ENCODE measurements around the gene RTEL1.
"Not testable (repeated sequence)": the region's sequence is repeated elsewhere in the genome, so short reads cannot be mapped to it uniquely, and the experiment has no call there.

The RTEL1 gene

DNA sequence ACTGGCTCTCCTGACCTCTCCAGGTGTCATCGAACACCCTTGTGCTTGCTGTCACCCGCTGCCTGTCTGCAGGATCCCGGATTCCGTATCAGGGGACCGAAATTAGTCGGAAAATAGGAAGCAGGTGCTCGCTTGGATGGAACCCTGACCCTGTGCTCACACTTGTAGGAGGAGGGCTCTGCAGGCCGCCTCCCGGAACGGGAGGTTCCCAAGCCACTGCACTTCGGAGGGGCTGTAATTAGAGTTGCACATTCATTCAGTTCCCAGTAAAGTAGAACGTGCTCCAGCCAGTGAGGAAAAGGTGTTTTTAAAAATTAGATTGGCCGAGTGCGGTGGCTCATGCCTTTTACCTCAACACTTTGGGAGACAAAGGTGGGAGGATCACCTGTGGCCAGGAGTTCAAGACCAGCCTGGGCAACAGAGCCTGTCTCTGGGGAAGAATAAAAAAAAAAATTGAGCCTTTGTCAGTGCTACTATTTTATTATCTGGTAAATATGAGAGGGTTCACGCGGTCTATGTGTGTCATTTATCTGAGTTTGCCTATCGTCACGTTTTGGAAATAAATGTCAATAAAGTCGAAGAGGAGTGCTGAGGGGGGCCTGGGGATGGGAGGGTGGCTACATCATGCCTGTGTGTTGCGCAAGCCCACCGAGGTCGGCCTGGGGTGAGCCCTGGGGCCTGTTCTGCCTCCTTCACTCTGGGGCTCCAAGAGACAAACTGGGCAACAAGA is 29.7 kb upstream of the RTEL1 start:
- DNase-seq, result peak; percentile 77 to 94

DNA sequence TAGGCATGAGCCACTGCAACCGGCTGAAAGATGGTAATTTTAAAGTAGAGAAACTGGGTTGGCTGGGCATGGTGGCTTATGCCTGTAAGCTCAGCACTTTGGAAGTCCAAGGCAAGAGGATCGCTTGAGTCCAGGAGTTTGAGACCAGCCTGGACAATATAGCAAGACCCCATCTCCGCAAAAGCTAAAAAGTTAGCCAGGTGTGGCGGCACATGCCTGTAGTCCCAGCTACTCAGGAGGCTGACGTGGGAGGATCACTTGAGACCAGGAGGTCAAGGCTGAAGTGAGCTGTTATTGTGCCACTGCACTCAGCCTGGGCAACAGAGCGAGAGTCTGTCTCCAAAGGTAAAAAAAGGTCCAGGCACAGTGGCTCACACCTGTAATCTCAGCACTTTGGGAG is 27.2 kb upstream of the RTEL1 start:
- not testable (repeated sequence) for DNase-seq

DNA sequence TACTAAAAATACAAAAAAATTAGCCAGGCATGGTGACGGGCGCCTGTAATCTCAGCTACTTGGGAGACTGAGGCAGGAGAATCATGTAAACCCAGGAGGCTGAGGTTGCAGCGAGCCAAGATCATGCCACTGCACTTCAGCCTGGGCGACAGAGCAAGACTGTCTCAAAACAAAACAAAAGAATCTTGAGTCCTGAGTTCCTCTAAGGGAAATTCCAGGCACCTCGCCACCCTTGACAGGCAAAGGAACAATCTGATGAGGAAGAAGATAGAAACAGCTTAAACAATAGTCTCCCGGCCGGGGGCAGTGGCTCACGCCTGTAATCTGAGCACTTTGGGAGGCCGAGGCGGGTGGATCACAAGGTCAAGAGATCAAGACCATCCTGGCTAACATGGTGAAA is 26.7 kb upstream of the RTEL1 start:
- not testable (repeated sequence) for DNase-seq

DNA sequence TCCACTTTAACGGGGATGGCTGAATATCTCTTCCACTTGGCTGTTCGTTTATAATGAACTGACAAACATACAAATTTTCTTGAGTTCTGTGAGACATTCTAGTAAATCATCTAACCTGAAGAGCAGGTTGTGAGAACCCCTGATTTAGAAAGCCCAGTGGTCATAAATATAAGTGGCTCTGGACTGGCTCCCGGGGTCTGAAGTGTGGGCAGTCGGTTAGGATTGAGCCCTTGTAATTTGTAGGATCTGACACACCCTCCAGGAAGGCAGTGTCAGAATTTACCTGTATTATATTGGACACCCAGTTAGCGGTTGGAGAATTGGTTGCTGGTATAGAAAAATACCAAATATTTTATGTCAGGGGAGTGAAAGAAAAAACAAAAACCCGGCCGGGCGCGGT is 24.4 kb upstream of the RTEL1 start:
- DNase-seq, result no peak

DNA sequence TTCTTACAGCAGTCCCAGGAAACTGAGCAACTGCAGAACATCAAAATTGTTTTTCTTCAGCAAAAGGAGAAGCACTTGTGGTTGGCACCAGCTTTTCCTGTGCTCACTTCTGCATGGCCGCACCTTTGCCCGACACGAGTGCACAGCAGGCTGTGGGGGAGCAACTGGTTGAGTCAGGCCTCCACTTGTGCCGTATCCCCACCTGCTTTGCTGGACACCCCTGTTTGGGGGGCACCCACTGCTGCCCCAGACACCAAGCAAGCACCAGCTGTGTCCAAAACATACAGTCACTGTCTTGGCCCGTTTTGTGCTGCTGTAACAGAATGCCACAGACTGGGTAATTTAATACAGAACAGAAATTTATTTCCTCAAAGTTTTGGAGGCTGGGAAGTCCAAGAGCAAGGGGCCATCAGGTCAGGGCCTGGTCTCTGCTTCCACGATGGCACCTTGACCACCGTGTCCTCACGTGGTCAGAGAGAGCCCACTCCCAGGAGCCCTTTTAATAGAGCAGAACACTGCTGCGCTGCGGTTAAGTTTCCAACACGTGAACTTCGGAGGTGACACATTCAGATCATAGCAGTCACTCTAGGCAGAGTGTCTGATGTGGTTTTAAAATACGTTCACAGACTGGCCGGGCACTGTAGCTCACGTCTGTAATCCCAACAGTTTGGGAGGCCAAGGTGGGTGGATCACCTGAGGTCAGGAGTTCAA is 22.5 kb upstream of the RTEL1 start:
- DNase-seq, result no peak

DNA sequence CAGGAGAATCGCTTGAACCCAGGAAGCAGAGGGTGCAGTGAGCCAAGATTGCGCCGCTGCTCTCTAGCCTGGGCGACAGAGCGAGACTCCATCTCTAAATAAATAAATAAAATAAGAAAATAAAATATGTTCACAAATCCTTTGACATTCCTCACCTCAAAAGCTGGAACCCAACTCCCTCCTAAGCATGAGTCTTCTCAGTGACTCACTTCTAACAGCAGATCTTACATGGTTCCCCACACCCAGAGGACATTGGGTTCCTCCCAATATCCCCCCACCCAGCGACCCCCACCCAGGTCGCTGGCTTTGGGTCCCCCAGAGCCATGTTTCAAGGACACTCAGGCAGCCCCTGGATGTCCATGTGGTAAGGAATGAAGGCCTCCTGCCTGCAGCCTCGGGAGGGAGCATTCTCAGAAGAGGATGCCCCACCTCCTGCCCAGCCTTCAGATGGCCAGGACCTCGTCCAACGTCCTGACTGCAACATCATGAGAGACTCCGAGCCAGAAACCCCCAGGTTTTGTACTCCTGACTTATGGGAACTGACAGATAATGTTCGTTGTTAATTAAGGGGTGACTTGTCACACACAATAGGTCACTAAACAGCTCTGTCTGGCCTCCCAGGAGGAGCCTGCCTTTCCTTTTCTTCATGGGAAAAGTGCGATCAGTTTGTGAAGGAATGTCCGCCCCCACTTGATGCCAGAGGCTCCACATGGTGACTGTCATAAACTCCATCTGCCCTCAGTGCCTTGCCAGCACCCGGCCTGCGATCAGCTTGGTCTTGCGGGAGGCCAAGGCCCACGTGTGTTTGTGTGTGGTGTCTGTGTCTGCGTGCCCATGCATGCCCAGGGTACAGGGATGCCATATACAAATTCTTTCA is 21.1 kb upstream of the RTEL1 start:
- no peak for DNase-seq

DNA sequence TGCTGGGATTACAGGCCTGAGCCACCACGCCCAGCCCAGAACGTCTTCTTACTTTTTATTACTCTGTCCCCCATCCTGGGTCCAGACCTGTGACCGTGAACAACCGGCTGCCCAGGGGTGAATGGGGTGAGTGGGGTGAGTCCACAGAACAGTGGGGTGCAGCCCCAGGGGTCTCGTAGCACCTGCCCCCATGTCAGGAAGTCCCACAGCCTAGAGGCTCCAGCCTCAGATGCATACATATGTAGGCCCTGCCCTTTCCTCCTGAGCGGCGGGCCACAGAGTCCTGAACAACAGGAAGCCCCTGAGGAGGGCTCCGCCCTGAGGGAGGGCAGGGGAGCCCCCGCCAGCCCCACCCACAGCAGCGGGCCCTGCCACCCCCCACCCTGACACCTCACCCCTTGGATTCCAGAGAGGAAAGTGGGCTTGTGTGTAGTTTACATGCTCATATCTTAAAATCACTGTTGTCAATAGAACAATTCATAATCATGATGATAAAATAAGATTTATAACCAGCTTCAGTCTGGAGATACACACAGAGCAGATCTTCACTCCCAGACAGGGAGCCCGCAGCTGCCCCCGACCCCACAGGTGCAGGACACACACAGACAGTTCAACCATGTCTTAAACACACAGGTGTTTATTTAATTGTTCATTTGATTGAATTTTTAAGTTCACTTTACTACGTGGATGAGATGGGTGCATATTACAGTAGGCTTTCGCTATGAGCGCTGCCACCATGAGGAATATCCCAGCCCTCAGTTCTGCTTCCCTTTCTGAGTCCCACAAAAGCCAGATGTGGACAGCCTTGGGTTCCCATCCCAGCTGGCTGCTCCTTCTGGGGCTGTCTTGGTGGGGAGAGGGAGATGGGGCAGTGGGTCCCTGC is 18.8 kb upstream of the RTEL1 start:
- DNase-seq, result no peak

DNA sequence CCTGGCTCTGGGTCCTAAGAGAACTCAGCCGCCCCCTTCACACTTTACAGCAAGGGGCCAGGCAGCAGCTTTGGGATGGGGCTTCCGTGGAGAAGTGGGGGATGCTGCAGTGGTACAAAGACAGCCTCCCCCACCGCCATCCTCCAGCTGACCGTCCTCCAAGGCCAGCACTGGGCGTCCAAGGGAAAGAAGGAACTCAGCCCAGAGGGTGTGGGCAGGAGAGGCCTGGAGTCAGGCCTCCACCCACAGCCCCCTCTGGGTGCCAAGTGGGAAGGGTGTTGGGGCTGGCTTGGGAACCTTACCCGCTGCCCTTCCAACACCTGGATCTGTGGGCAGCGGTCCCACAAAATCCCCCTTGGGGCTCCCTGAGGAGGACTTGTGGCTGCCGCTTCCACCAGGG is 18.0 kb upstream of the RTEL1 start:
- no peak for DNase-seq

DNA sequence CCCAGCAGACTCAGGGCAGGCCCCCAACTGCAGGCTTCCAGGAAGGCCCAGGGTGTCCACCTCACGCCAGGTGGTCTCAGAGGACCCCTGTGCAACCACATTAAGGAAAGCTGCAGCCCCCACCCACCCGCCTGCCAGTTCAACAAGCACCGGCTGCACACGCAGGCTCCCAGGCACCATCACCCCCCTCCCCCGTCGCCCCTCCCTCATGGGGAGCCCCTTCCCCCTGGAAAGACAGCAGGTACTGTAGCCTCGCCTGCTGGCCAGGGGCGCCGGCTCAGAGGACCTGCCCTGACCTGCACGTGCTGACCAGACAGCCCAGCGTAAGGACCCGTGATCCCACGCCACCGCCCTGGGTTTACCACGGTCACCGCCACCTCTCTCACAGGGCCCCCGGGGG is 17.4 kb upstream of the RTEL1 start:
- not testable (repeated sequence) for DNase-seq

DNA sequence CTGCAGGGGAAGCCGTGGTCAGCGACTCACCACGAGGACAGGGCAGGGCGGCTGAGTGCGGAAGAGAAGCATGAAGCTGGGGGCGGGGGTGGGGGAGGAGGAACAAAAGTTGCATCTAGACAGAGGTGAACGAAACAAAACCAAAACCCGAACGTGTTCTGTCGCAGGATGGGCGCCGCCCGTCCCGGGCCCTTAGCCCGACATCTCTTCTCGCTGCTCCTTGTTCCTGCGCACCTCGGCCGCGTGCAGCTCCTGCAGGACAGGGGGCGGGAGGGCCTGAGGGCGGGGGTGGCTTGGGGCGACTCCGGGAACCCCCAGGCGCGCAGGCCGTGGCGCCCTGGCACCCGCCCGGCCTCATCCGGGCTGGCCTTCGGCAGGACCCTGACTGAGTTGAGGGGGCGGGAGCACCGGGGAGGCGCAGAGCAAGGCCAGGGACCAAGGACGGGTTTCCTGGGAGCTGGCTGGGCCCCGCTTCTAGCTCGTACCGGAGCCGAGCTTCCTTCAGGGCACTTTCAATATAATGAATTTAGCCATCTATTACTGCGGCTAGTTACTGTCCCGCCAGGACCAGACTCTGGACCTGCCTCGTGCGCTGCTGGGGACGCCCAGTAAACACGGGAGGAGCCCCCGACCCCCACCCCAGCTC is 16.8 kb upstream of the RTEL1 start:
- DNase-seq, result peak in 1 of 2 experiments; percentile 55

DNA sequence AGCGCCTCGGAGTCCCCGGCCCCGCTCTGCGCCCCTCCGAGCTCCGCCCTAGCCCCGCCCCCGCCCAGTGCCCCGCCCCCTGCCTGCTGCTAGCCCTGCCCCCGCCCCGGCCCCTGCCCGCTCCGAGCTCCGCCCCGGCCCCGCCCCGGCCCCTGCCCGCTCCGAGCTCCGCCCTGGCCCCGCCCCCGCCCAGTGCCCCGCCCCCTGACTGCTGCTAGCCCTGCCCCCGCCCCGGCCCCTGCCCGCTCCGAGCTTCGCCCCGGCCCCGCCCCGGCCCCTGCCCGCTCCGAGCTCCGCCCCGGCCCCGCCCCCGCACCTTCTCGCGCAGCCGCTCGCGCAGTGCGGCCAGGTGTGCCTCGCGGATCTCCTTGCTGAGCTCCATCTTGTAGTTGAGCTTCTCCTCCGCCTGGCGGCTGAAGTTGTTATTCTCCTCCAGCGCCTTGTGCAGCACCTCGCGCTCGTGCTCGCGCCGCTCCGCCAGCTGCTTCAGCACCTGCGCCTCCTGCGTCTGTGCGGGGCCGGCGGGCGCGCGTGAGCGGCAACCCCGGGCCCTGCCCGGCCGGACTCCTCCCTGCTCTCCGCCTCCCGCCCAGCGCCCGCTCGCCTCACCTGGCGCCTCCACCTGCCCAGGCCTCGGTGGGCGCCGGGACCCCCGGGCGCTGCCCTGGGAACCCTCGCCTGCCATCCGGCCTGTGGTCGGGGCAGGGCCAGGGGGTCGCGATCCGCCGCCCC is 16.2 kb upstream of the RTEL1 start:
- DNase-seq, result peak; percentile 38 to 74

DNA sequence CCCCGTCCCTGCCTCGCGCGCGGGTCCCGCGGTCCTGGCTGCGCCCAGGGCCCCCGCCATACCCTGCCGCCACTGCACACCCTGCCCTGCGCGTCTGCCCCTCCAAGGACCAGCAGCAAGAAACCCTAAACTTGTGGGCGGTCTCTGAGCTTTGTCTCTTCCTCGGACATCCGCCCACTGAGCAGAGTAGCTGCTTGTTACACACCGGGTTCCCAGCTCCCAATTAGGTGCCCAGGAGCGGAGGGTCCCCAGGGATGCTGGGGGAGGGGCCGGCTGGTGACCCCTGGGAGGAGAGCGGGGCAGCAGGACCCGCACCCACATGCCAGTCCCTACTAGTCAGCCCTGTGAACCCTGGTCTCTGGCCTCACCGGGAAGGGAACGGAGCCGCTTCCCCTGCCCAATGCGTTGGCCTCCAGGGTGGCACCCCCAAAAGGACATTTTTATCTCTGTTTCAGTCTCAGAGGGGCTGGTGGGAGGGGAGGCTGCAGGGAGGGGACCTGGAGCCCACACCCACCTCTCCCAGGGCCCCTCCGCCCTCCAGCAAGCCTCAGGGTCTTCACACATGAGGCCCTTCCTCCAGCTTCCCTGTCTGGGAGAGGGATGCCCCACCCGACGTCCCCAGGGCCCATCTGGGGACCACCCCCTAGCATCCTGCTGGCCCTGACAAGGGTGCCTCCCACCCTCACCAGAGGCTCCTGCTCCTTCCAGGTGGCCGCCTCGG is 15.4 kb upstream of the RTEL1 start:
- DNase-seq, result no peak

DNA sequence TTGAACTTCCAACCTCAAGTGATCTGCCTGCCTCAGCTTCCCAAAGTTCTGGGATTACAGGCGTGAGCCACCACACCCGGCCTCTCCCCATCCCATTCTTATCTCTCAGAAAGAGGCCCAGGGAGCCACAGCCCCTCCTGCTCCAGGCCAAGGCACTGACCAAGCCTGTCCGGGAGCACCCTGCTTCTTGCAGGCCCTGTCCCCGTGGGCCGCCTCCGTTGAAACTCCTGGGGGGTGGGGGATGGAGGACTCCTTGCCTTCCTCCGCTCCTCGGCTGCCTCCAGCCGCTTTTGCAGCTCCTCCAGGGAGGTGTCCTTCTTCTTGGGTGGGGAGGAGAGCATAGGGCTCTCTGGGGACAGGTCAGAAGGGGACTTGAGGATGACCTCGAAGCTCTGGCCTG is 14.6 kb upstream of the RTEL1 start:
- no peak for DNase-seq

DNA sequence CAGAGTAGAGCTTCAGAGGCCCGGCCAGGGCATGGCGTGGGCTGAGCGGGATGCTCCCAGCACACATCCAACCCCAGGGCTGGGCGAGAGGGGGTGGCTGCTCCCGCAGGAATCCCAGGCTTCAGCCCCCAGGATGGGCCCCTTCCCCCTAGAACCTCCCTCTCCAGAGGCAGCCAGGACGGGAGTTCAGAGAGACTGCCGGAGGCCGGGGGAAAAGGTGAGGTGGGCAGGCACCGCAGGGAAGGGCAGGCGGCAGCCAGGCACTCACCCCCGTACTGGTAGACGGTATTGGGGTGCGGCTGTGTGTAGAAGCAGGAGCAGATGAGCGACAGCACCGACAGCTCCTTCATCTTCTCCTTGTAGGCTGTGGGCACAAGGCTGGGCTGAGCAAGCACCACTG is 14.2 kb upstream of the RTEL1 start:
- no peak for DNase-seq

DNA sequence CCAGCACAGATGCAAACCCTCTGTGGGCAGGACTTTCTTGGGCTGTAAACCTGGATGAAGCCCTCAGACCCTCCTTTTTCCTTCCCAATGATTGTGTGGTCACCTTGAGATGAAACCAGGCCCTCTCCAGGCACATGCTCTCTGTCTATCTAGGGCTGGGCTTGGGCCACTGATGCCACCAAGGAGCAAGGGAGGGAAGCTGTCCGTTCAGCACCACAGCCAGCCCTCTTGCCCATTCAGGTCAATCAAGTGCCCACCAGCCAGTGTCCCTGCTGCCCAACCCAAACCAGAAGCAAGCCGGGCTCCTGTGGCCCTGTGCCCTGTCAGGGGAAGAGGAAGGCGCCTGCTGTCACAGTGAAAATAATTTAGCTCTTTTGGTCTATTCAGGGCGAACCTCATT is 12.9 kb upstream of the RTEL1 start:
- no peak for DNase-seq

DNA sequence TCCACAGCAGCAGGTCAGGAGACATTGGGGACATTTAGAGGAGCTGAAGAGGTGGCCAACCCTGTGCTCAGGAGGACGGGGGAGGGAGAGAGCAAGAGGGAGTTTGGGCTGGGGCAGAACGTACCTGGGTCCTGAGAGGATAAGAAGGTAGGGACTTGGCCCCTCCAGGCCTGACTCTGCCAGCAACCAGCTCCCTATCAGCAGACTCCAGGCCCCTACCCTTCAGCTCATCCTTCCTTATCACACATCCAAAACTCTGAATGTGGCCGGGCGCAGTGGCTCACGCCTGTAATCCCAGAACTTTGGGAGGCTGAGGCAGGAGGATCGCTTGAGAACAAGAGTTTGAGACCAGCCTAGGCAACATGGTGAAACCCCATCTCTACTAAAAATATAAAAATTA is 9.9 kb upstream of the RTEL1 start:
- no peak for DNase-seq

DNA sequence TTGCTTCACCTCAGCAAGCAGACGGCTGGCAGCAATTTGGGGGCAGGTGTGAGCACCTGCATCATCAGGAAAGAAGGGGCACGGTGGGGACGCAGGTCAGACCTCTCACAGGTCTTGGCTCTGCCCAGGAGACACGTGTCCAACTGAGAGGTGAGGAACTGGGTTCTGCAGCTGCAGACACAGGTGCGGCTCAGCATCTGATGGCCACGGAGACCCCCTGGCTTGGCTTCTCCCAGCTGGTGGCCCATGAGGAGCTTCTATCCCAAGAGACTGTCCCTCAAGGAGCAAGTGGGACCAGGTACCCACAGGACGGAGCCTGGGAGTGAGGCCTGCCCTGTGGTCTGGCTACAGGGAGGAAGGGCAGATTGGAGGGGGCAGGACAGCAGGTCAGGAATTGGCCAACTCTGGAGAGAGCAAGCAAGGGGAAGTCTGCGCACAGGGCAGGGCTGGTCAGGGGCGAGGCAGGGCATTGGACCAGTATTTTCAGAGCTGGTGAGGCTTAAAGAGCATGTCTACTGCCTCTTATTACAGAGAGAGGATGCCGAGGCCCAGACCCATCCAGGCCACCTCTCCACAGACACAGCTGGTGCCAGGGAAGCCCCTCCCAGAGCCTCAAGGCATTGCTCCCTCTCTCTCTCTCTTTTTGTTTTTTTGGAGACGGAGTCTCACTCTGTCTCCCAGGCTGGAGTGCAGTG is 9.1 kb upstream of the RTEL1 start:
- no peak for DNase-seq

DNA sequence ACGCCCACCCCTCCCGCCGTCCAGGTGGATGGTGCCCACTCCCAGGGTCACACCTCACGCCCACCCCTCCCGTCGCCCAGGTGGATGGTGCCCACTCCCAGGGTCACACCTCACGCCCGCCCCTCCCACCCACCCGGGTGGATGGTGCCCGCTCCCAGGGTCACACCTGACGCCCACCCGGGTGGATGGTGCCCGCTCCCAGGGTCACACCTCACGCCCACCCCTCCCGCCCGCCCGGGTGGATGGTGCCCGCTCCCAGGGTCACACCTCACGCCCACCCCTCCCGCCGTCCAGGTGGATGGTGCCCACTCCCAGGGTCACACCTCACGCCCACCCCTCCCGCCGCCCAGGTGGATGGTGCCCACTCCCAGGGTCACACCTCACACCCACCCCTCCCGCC is 7.6 kb upstream of the RTEL1 start:
- DNase-seq, result not testable (repeated sequence)

DNA sequence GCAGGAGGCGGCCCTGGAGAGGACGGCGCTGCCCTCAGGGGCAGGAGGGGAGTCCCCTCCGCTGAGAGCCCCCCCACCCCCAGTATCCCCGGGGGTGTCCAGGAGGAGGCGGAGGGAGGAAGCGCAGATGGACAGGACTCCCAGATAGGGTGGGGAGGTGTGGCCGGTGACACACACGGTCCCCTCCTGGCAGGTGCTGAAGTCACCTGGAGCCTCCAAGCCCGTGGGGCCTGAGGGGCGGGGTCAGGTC is 6.2 kb upstream of the RTEL1 start:
- DNase-seq, result no peak

DNA sequence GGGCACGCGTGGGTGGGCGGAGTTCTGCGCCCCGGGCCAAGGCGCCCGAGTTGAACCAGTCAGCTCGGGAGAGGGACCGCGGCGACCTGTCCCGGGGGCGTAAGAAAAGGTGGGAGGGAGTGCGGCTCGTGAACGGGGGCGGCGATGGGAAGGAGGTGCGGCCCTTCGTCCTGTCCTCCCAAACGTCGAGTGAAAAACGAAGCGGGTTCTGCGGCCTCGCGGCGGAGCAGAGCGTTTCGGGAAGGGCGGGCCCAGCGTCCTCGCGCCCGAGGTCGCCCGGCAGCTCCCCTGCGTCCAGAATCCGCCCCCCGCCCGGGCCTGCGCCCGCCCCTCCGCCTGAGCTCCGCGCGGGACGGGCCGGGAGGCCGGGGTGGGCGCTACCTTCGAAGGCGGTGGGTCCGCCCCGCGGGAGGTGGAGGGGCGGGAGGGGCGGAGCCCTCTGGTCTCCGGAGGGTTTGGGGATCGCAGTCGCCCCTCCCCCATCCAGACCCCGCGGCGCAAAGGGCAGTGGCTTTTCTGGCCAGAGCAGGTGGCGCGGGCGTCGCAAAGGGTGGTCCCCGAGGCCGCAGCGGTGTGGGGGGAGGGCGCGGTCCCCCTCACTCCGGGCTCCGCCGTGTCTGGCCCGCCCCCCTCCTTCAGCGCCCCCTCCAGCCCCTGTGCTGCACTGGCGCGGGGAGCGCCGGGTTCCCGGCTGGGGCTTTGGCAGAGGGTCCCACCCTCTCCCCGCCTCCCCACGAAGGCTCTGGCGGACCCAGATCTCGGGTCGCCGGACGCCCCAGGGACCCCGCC is 5.7 kb upstream of the RTEL1 start:
- no peak for DNase-seq

All from SW 1271 (cell line).